H1 (cell line): Measurements from ENCODE around the gene PDE1C. TPM values are rescaled to one million over a fixed set of nuclear protein-coding genes. Genes with fewer than 3 reads are reported as not detected.

Source experiments
- CTCF ChIA-PET: fragments of 300-600 bp; sonication (Branson Sonifier 250); formaldehyde crosslinking; loops from one replicate; lab custom pipeline; 2021; ENCODE audit not compliant: partially characterized antibody; lab: Charles Lee
- POLR2A ChIA-PET: fragments of 300-600 bp; sonication (Branson Sonifier 250); formaldehyde crosslinking; loops from one replicate; lab custom pipeline; 2021; ENCODE audit warnings: inconsistent platforms; ENCODE audit not compliant: partially characterized antibody; lab: Charles Lee
- DNase-seq, 2 experiments: peaks; one replicate each; pipeline versions ENCODE4 v3.0.0 to v3.0.0-alpha.2; 2010 to 2022; ENCODE audit warnings: low spot score in 2 of 2, low read depth in 1 of 2, mixed read lengths in 1 of 2
- FAIRE-seq: peaks from 2 replicates; lab custom pipeline; 2011; peaks lifted over from hg19 to GRCh38; lab: Jason Lieb, UNC
- H2AFZ ChIP-seq: 2 replicates; pipeline ENCODE4 v1.8.1; 2012; ENCODE audit warnings: low read length, inconsistent platforms
- H2AK5ac ChIP-seq: 2 replicates; pipeline ENCODE4 v1.6.1; 2013; ENCODE audit warnings: low read depth, low read length
- H2BK120ac ChIP-seq: replicated peaks from 2 replicates; pipeline ENCODE3; 2013; ENCODE audit warnings: low read depth, low read length, inconsistent platforms
- H2BK12ac ChIP-seq: 2 replicates; pipeline ENCODE4 v1.6.1; 2013; ENCODE audit warnings: low read depth, low read length
- H2BK15ac ChIP-seq: 2 replicates; pipeline ENCODE4 v1.6.1; 2013; ENCODE audit warnings: low read length
- H2BK20ac ChIP-seq: 2 replicates; pipeline ENCODE4 v1.6.1; 2013; ENCODE audit warnings: low read length
- H2BK5ac ChIP-seq: 2 replicates; pipeline ENCODE4 v1.6.1; 2013; ENCODE audit warnings: low read depth, low read length
- H3K14ac ChIP-seq: 2 replicates; pipeline ENCODE4 v1.6.1; 2013; ENCODE audit warnings: inconsistent platforms; ENCODE audit not compliant: insufficient read length
- H3K18ac ChIP-seq: 2 replicates; pipeline ENCODE4 v1.6.1; 2013; ENCODE audit warnings: low read length; ENCODE audit errors: extremely low read depth
- H3K23ac ChIP-seq: 2 replicates; pipeline ENCODE4 v1.6.1; 2013; ENCODE audit warnings: inconsistent platforms; ENCODE audit not compliant: insufficient read length
- H3K23me2 ChIP-seq: 2 replicates; pipeline ENCODE4 v1.6.1; 2013; ENCODE audit warnings: low read depth, low read length
- H3K27ac ChIP-seq: 2 replicates; pipeline ENCODE4 v1.6.1; 2011; ENCODE audit warnings: low read depth, low read length, inconsistent platforms
- H3K27me3 ChIP-seq, 4 experiments: replicated peaks in 1 of 4; 1 replicate in 1 of 4; 2 replicates in 3 of 4; pipeline versions ENCODE4 v1.6.1 to v1.8.1; 2011 to 2013; ENCODE audit warnings: low read length in 3 of 4, mild to moderate bottlenecking in 3 of 4, inconsistent platforms in 2 of 4, mixed read lengths in 2 of 4, moderate library complexity in 1 of 4; ENCODE audit not compliant: control insufficient read depth in 3 of 4, insufficient read depth in 3 of 4; ENCODE audit errors: extremely low read depth in 1 of 4
- H3K36me3 ChIP-seq, 4 experiments: 2 replicates each; pipeline versions ENCODE4 v1.6.1 to v1.8.1; 2011 to 2013; ENCODE audit warnings: mild to moderate bottlenecking in 4 of 4, low read length in 3 of 4, moderate library complexity in 2 of 4, control low read depth in 1 of 4, inconsistent platforms in 1 of 4; ENCODE audit not compliant: insufficient read depth in 4 of 4, control insufficient read depth in 2 of 4
- H3K4ac ChIP-seq: replicated peaks from 2 replicates; pipeline ENCODE3; 2013; ENCODE audit warnings: low read length, low read depth, mixed read lengths, inconsistent platforms; ENCODE audit not compliant: insufficient read length
- H3K4me1 ChIP-seq, 4 experiments: replicated peaks in 1 of 4; 1 replicate in 1 of 4; 2 replicates in 3 of 4; pipeline versions ENCODE4 v1.6.1 to v1.8.1; 2011 to 2013; ENCODE audit warnings: low read length in 3 of 4, inconsistent platforms in 2 of 4, mixed read lengths in 1 of 4; ENCODE audit not compliant: insufficient read depth in 4 of 4, control insufficient read depth in 3 of 4
- H3K4me2 ChIP-seq, 2 experiments: 2 replicates each; pipeline versions ENCODE4 v1.6.1 to v1.8.1; 2011 to 2013; ENCODE audit warnings: low read depth in 2 of 2, low read length in 2 of 2, control low read depth in 1 of 2, inconsistent platforms in 1 of 2, mild to moderate bottlenecking in 1 of 2; ENCODE audit not compliant: insufficient read depth in 1 of 2
- H3K4me3 ChIP-seq, 4 experiments: fragments of 200-600, 300-600 bp in 1 of 4; sonication (generic), shearing (Covaris generic), sonication (Bioruptor Twin) in 1 of 4; 2 replicates each; pipeline versions ENCODE4 v1.5.1 to v1.8.1; 2011 to 2016; ENCODE audit warnings: low read length in 4 of 4, low read depth in 3 of 4, control low read depth in 2 of 4, inconsistent platforms in 2 of 4, mild to moderate bottlenecking in 2 of 4, mixed read lengths in 1 of 4, moderate library complexity in 1 of 4; ENCODE audit not compliant: insufficient read depth in 2 of 4; ENCODE audit errors: extremely low read depth in 1 of 4
- H3K56ac ChIP-seq: replicated peaks from 2 replicates; pipeline ENCODE3; 2013; ENCODE audit warnings: low read depth, mild to moderate bottlenecking, mixed read lengths, low read length, inconsistent platforms; ENCODE audit not compliant: insufficient read length
- H3K79me1 ChIP-seq: 2 replicates; pipeline ENCODE4 v1.6.1; 2013; ENCODE audit warnings: low read depth, low read length, control low read depth
- H3K79me2 ChIP-seq, 2 experiments: 2 replicates each; pipeline versions ENCODE4 v1.6.1 to v1.8.1; 2012 to 2013; ENCODE audit warnings: low read length in 2 of 2, mild to moderate bottlenecking in 2 of 2, inconsistent platforms in 1 of 2; ENCODE audit not compliant: insufficient read depth in 2 of 2, control insufficient read depth in 1 of 2
- H3K9ac ChIP-seq, 4 experiments: replicated peaks in 1 of 4; 1 replicate in 1 of 4; 2 replicates in 3 of 4; pipeline versions ENCODE4 v1.6.1 to v1.8.1; 2011 to 2013; ENCODE audit warnings: low read depth in 3 of 4, low read length in 3 of 4, control low read depth in 2 of 4, mild to moderate bottlenecking in 2 of 4, moderate library complexity in 2 of 4, inconsistent platforms in 1 of 4; ENCODE audit errors: extremely low read depth in 1 of 4
- H3K9me3 ChIP-seq, 2 experiments: 2 replicates each; pipeline versions ENCODE4 v1.6.1 to v1.8.1; 2012 to 2013; ENCODE audit warnings: mild to moderate bottlenecking in 2 of 2, moderate library complexity in 2 of 2, control low read depth in 1 of 2, inconsistent platforms in 1 of 2, low read depth in 1 of 2, low read length in 1 of 2, mixed read lengths in 1 of 2; ENCODE audit not compliant: insufficient read depth in 2 of 2
- H4K20me1 ChIP-seq, 2 experiments: replicated peaks in 1 of 2; 2 replicates each; pipeline versions ENCODE3 to v1.8.1; 2011 to 2013; ENCODE audit warnings: inconsistent platforms in 2 of 2, low read length in 2 of 2, mild to moderate bottlenecking in 1 of 2; ENCODE audit not compliant: insufficient read depth in 2 of 2, control insufficient read depth in 1 of 2
- H4K5ac ChIP-seq: 2 replicates; pipeline ENCODE4 v1.6.1; 2013; ENCODE audit warnings: low read length, low read depth, mixed read lengths, inconsistent platforms; ENCODE audit not compliant: insufficient read length
- H4K8ac ChIP-seq: 2 replicates; pipeline ENCODE4 v1.8.0; 2013; ENCODE audit warnings: mild to moderate bottlenecking, moderate library complexity, low read length, inconsistent platforms; ENCODE audit not compliant: insufficient read depth; ENCODE audit errors: extremely low read depth
- H4K91ac ChIP-seq: replicated peaks from 2 replicates; pipeline ENCODE3; 2013; ENCODE audit warnings: low read length, mixed read lengths, inconsistent platforms; ENCODE audit not compliant: insufficient read length
- POLR2A ChIP-seq, 2 experiments: IDR thresholded peaks; 1 replicate in 1 of 2; 2 replicates in 1 of 2; pipeline ENCODE4 v1.6.1; 2011; ENCODE audit warnings: low read depth in 2 of 2, low read length in 2 of 2, mild to moderate bottlenecking in 2 of 2; ENCODE audit errors: control extremely low read depth in 1 of 2
- POLR2AphosphoS5 ChIP-seq: IDR thresholded peaks from 2 replicates; pipeline ENCODE4 v1.6.1; 2011; ENCODE audit warnings: low read depth, low read length
- WGBS, 2 experiments: shearing (Covaris generic) in 1 of 2; methylation state at CpG; one replicate each; pipeline versions ENCODE4 v1.1.6 to v1.1.7; 2013 to 2015; ENCODE audit warnings: low lambda C conversion rate in 2 of 2, mixed read lengths in 2 of 2, inconsistent platforms in 1 of 2, low coverage in 1 of 2, missing lambda C conversion rate in 1 of 2; ENCODE audit not compliant: insufficient replicate concordance in 2 of 2, insufficient coverage in 1 of 2, insufficient read length in 1 of 2; ENCODE audit errors: extremely low coverage in 1 of 2, missing lambda C conversion rate in 1 of 2; 5-methylcytosine and 5-hydroxymethylcytosine counted together
- polyA plus RNA-seq, 7 experiments: library from polyadenylated mRNA; depleted of rRNA in 3 of 7; stranded (reverse) in 5 of 7; unstranded in 2 of 7; fragments of >200 nt in 5 of 7; fragments of 200-250 nt in 2 of 7; gene quantifications; 1 replicate in 5 of 7; 2 replicates in 1 of 7; 4 replicates in 1 of 7; pipeline versions ENCODE4 v1.2.1 to v1.2.3, GENCODE V29; 2011 to 2013; ENCODE audit warnings: missing spikeins in 2 of 7, mixed read lengths in 2 of 7
- total RNA-seq: library from RNA; stranded (reverse); fragmentation: NEBNext Ultra II Directional; extraction: Animal tissue kit (Norgen Biotek cat#: 25700); gene quantifications from 2 replicates; pipeline ENCODE4 v1.2.1, GENCODE V29; 2021

The PDE1C gene
- total and polyA plus RNA-seq, 2 of the 8 experiments (the other 6 are each of a cell fraction or from before 2014, with no cell fraction given): 0.11 to 1.1 TPM

GRCh38 chr7:31772211-31772610 lies 298.0 kb downstream of the PDE1C start:
- CTCF ChIA-PET: interaction anchor here (0.7 to 3.0 kb wide), 9 partner anchors 8 to 803 kb away, joined by 3 to 13 read pairs (median 3); no protein-coding TSS in a partner anchor

More at GRCh38 chr7:31772211-31772610, 298.0 kb downstream of the PDE1C start:
- Histone ChIP-seq H2AK5ac (no peak overlapping the region), H4K20me1 (peaks cover 9 to 13% of the 10 kb centered on the region in 2 experiments), H3K18ac (no peak overlapping the region), H2AFZ (no peak overlapping the region), H2BK120ac (no peak overlapping the region), H3K14ac (no peak overlapping the region), H3K4ac (no peak overlapping the region), H3K4me1 (peaks cover 0 to 2% (median 0%) of the 10 kb centered on the region in 4 experiments; a peak in 2 of 7 replicates), H3K9ac (no peak overlapping the region), H3K36me3 (no peaks in the 10 kb centered on the region), H3K79me1 (no peaks in the 10 kb centered on the region), H2BK20ac (no peak overlapping the region), H4K5ac (no peak overlapping the region), H2BK12ac (no peak overlapping the region), H3K4me2 (no peak overlapping the region), H2BK5ac (no peak overlapping the region), H3K23ac (no peak overlapping the region), H3K56ac (no peak overlapping the region), H3K23me2 (no peaks in the 10 kb centered on the region), H3K27me3 (peaks cover 68 to 90% (median 84%) of the 10 kb centered on the region in 4 experiments), H4K91ac (no peak overlapping the region), H3K27ac (no peak overlapping the region), H2BK15ac (no peak overlapping the region), H3K9me3 (no peaks in the 10 kb centered on the region; a peak in 1 of 4 replicates), H3K4me3 (no peak overlapping the region), H4K8ac (no peak overlapping the region), H3K79me2 (no peaks in the 10 kb centered on the region)
- DNase-seq (no peak), FAIRE-seq (no peak)
- POLR2A ChIA-PET: no interaction called here
- 82% methylated on average over 2 of the region's 2 CpGs; no CpG with 5 or more reads in 1 of the 2 experiments for WGBS, 2 experiments
- TF ChIP-seq POLR2AphosphoS5 (no peak), POLR2A (IDR thresholded peaks at IDR 0.05; ENCODE audit: control extremely low read depth in 1 of 2, low read depth in 2 of 2, low read length in 2 of 2) (no peak)
